ENCODE data around the gene MILR1.
A peak's percentile ranks its signal among the peaks of the same experiment; 100 is the strongest.

Gene MILR1

DNA sequence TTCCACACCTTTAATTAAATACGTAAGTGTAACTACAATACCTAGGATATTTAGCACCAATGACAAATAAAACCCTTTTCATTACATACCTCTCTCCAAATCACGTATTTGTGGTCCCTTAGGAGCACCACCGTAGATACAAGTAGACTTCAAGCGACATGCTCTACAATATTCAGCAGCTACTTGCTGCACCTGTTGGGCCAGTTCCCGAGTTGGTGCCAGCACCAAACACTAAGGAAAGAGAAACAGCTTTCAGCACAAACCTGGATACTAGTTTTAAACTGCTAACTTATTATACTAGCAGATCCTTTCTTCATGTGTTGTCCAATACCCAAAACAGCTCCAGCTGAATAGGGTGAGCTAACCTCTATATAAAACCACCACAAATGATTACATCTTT is 54.4 kb downstream of the MILR1 start:
- DNase-seq (ENCODE audit: low read depth) = no peak

- DNase-seq (ENCODE audit: low read depth) = no peak
Measured at GRCh38 chr17:64503821-64504768, 55.2 kb downstream of the MILR1 start.

- no peak for DNase-seq (ENCODE audit: low read depth)
Measured at GRCh38 chr17:64504769-64505339, 55.9 kb downstream of the MILR1 start.

GRCh38 chr17:64505340-64506200 is 56.7 kb downstream of the MILR1 start:
- peak; percentile 51 for DNase-seq (ENCODE audit: low read depth)

- peak; percentile 86 for DNase-seq (ENCODE audit: low read depth)
Measured at GRCh38 chr17:64506201-64506575, 57.3 kb downstream of the MILR1 start, which contains the start of gene DDX5. Gene DDX5, minus strand, starts transcription at chr17:64506289. Its CDS starts 170 bp downstream, at chr17:64506119.

DNA sequence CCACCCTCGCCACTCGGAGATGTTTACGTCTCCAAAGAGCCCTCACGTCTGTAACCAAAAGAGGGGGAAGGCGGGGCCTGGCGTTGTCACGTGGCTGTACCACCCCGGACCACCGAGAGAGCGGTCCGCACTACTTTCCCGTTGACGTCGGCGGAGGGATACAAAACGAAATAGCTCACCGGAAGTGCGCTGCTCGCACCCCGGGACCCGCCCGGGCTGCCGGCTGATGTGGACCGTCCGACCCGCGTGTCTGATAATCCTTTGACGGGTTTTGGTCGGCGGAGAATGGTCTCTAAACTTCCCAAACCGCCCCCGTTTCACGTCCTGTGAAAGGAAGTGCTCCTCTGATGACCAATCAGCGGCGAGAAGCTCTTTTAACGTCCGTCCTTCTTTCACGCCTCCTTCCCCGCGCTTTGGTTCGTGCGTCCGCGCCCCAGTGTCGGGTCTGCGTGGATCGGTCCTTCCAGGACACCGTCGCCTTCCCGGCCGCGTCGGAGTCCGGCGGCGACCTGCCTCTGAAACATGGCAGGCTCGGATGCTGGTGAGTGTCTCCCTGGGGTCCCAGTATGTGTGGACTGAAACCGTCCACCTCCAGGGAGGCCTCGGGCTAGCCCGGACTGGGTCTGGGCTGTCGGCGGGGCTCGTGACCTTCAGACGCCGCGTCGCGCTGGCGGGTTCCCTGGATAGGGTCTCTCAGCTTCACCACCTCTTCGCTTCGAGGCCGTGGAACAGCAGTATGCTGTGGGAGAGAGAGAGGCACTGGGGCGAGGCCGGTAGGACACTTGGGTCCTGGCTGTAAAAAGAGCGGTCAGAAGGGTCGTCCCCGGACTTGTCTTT is 57.9 kb downstream of the MILR1 start, which contains the start of gene CEP95:
Gene CEP95, plus strand, starts transcription at position 402 of the 837 bp plus-strand sequence. Its CDS starts 121 bp downstream, at position 523.
- peak; percentile 89 for DNase-seq (ENCODE audit: low read depth)

DNA sequence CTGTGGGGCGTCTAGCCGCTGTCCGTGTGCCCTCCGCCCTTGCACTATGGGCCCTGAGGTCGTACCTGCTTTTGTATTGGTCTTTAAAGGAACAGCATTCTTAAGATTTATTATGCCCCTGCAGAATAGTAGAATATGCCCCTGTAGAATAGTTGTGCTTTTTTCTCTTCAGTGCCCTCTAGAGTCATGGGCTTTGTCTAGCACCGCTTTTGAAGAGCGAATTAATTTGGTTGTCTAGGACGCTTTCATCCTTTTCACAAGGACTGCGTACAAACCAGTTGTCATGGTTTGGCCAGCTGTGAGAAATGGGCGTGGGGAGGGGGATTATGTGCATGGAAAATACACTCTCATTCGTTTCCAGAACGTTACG is 58.5 kb downstream of the MILR1 start:
- peak; percentile 41 for DNase-seq (ENCODE audit: low read depth)

DNA sequence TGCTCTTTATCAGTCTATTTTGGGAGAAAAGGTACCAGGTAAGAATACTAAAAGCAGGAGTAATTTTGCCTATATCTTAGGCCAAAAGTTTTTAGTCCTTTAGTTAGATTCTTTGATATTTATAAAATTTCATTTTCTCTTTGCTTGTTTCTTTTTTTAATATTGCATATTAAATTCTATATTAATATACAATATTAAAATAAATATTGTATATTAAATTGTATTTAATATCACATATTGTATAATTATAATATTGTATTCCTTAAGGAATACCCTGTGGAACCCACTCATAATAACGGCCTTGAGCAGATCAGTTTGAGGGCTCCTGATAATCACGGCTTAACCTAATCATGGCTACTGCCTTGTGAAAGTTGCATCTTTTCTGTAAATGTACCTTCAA is 59.8 kb downstream of the MILR1 start:
- DNase-seq (ENCODE audit: low read depth) = no peak

DNA sequence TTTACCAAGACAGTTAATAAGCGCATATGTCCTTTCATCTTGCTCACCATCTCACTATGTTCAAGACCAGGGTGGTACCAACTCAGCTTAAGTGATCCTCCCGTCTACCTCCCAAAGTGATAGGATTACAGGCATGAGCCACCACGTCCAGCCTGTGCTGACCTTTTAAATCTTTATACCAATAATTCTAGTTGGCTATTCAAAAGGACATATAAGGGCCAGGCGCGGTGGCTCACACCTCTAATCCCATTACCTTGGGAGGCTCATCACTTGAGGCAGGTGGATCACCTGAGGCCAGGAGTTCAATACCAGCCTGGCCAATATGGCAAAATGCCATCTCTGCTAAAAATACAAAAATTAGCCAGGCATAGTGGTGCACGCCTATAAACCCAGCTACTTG is 60.3 kb downstream of the MILR1 start:
- DNase-seq (ENCODE audit: low read depth) = no peak

DNA sequence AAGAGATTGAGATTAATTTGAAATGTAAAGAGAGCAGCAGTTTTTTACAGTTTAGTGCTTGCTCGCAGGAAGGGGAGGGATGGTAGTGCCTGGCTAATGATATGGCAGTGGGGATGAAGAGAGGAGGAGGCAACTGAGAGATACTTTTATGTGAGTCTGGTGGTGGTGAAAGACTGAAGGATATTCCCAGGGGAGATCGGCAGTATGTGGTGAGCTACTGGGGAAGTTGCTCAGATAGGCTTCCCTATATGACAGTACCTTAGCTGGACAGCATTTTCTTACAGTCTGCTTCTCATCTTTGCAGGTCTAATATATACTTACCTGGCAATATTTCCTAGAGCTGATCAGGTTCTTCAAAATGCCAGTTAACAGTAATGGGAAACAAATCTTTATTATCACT is 66.5 kb downstream of the MILR1 start:
- no peak for DNase-seq (ENCODE audit: low read depth)

- DNase-seq (ENCODE audit: low read depth) = no peak
Measured at GRCh38 chr17:64515829-64516228, 66.9 kb downstream of the MILR1 start.

Data from GM04503 (cell line).